ENCODE results near the gene FOXP1. TPM values are rescaled to one million over a fixed set of nuclear protein-coding genes. Genes with fewer than 3 reads are reported as not detected.

Gene FOXP1
- total and polyA plus RNA-seq, 8 donors = 12.3 to 215 (median 117) TPM

DNA sequence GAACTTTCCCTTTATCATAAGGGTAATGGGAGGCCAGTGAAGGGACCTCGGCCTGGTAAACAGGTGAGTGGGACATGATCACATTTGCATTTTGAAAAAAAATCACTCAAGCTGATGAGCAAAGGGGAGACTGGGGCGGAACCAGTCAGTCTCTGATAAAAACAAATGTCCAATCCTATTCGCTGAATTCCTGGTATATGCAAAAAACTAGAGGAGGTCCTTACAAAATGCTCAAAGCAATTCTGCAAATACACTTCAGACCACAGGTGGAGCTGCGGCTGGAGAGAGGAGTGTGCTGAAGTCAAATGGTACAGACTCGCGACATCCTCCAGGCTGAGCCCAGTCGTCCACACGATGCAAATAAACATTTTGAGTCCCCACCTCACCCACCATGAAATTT is 166.7 kb downstream of the FOXP1 start:
- intact Hi-C loops (cut with DNase I; ENCODE audit: low total_unique reads) = no loop called here
- 77 to 91% (median 86%) methylated on average over 8 of the region's 8 CpGs for WGBS, 5 donors
- H3K27me3 ChIP-seq = no peaks in the 10 kb centered on the region
- DNase-seq = peak in 1 of 2 donors; percentile 61
- no peaks in the 10 kb centered on the region for H3K9me3 ChIP-seq
- H3K4me3 ChIP-seq = no peak overlapping the region
- TF ChIP-seq CTCF (IDR thresholded peaks at IDR 0.05) = no peak
- TF ChIP-seq POLR2AphosphoS5 (IDR thresholded peaks at IDR 0.05) = no peak
- TF ChIP-seq POLR2A (IDR thresholded peaks at IDR 0.05) = no peak
- no peak for TF ChIP-seq EP300 (IDR thresholded peaks at IDR 0.05)
- H3K27ac ChIP-seq = no peak overlapping the region
- peaks cover 0 to 10% (median 7%) of the 10 kb centered on the region in 4 donors for H3K4me1 ChIP-seq
- no peaks in the 10 kb centered on the region for H3K36me3 ChIP-seq

GRCh38 chr3:71415681-71416122 is 167.8 kb downstream of the FOXP1 start:
- H3K27ac ChIP-seq = no peak overlapping the region
- no peak for DNase-seq
- TF ChIP-seq POLR2AphosphoS5 (IDR thresholded peaks at IDR 0.05) (no peak), POLR2A (IDR thresholded peaks at IDR 0.05) (no peak), EP300 (IDR thresholded peaks at IDR 0.05) (no peak), CTCF (IDR thresholded peaks at IDR 0.05) (no peak)
- H3K4me3 ChIP-seq = no peak overlapping the region
- H3K27me3 ChIP-seq = no peaks in the 10 kb centered on the region
- 30 to 79% (median 40%) methylated on average over 2 of the region's 2 CpGs for WGBS, 5 donors
- no peaks in the 10 kb centered on the region for H3K9me3 ChIP-seq
- H3K4me1 ChIP-seq = peaks cover 0 to 10% (median 7%) of the 10 kb centered on the region in 4 donors
- no peaks in the 10 kb centered on the region for H3K36me3 ChIP-seq
- intact Hi-C loops (cut with DNase I; ENCODE audit: low total_unique reads) = no loop called here

GRCh38 chr3:71414189-71414927 is 169.2 kb downstream of the FOXP1 start:
- DNase-seq = peak in 1 of 2 donors; percentile 33
- no peaks in the 10 kb centered on the region for H3K36me3 ChIP-seq
- no peak overlapping the region for H3K27ac ChIP-seq
- 85 to 92% (median 89%) methylated on average over 15 of the region's 15 CpGs for WGBS, 5 donors
- no peaks in the 10 kb centered on the region for H3K9me3 ChIP-seq
- intact Hi-C loops (cut with DNase I; ENCODE audit: low total_unique reads) = no loop called here
- H3K4me1 ChIP-seq = peaks cover 0 to 14% (median 12%) of the 10 kb centered on the region in 4 donors
- H3K27me3 ChIP-seq = no peaks in the 10 kb centered on the region
- TF ChIP-seq POLR2AphosphoS5 (IDR thresholded peaks at IDR 0.05) (no peak), EP300 (IDR thresholded peaks at IDR 0.05) (no peak), POLR2A (IDR thresholded peaks at IDR 0.05) (no peak), CTCF (IDR thresholded peaks at IDR 0.05) (no peak)
- no peak overlapping the region for H3K4me3 ChIP-seq

DNA sequence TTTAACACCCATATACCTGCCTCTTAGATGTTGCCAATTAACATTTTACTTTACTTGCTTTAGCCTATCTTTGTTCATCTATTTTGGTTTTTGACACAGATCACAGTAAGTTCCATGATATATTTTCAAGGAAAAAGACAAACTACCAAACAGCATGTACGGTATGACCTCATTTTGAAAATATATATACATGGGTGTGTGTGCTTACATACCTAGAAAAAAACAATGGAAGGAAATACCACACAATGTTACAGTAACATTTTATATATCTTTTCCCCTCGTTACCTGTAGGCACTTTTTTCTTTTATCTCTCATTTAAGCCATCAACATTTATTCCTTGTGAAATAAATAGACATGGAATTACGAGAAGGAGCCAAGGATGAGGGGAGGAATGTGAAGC is 170.0 kb downstream of the FOXP1 start:
- Histone ChIP-seq H3K36me3 (no peaks in the 10 kb centered on the region), H3K4me1 (peaks cover 0 to 18% (median 12%) of the 10 kb centered on the region in 4 donors), H3K27me3 (no peaks in the 10 kb centered on the region), H3K4me3 (no peak overlapping the region), H3K9me3 (no peaks in the 10 kb centered on the region), H3K27ac (no peak overlapping the region)
- 57 to 79% (median 63%) methylated on average over 3 of the region's 3 CpGs for WGBS, 5 donors
- DNase-seq = no peak
- TF ChIP-seq CTCF (IDR thresholded peaks at IDR 0.05) (no peak), EP300 (IDR thresholded peaks at IDR 0.05) (no peak), POLR2AphosphoS5 (IDR thresholded peaks at IDR 0.05) (no peak), POLR2A (IDR thresholded peaks at IDR 0.05) (no peak)
- intact Hi-C loops (cut with DNase I; ENCODE audit: low total_unique reads) = no loop called here
